K562 (cell line): ENCODE results near the gene TMED8. TPM values are rescaled to one million over a fixed set of nuclear protein-coding genes. Genes with fewer than 3 reads are reported as not detected.

Experiments used
- ATAC-seq: fragments of 200-7000 bp; cut with Tn5 transposase; 3 replicates; pipeline ENCODE4 v1.9.1; 2020; ENCODE audit warnings: moderate library complexity
- BruUV-seq: library from RNA; stranded (reverse); fragments of 400-500 nt; replicated peaks from 2 replicates; lab custom pipeline; 2021; lab: Mats Ljungman, UMichigan
- CTCF ChIA-PET: fragments of 300-600 bp; formaldehyde crosslinking; extraction: SDS; loops from one replicate; lab custom pipeline; 2021; ENCODE audit warnings: low intra/inter-chr PET ratio; lab: Yijun Ruan, JAX
- POLR2A ChIA-PET: fragments of 300-600, 350-650 bp; sonication (Branson Sonifier 250); formaldehyde crosslinking; extraction: SDS; loops from one replicate; lab custom pipeline; 2021; ENCODE audit warnings: antibody characterized with exemption, inconsistent platforms; lab: Yijun Ruan, JAX
- DNase-seq, 4 experiments: peaks; one replicate each; pipeline versions ENCODE4 v3.0.0 to v3.0.0-alpha.2; 2011 to 2018; ENCODE audit warnings: low spot score in 3 of 4, mixed read lengths in 3 of 4; ENCODE audit errors: extremely low read depth in 1 of 4
- FAIRE-seq: peaks from 2 replicates; lab custom pipeline; 2011; peaks lifted over from hg19 to GRCh38; lab: Jason Lieb, UNC
- H2AFZ ChIP-seq: 2 replicates; pipeline ENCODE4 v1.6.0; 2011; ENCODE audit warnings: low read depth, low read length, control low read depth, inconsistent platforms
- H3K27ac ChIP-seq: fragments of 200-600 bp; 3 replicates; pipeline ENCODE4 v1.8.0; 2011; ENCODE audit warnings: low read depth, mild to moderate bottlenecking, control low read depth, inconsistent platforms, low read length, moderate library complexity, mixed read lengths; ENCODE audit errors: extremely low read depth
- H3K27me3 ChIP-seq, 2 experiments: fragments of 300-600 bp in 1 of 2; 2 replicates in 1 of 2; 3 replicates in 1 of 2; pipeline versions ENCODE4 v1.6.0 to v1.8.0; 2011; ENCODE audit warnings: inconsistent platforms in 2 of 2, low read length in 2 of 2, mild to moderate bottlenecking in 1 of 2, mixed read lengths in 1 of 2, moderate library complexity in 1 of 2; ENCODE audit not compliant: control insufficient read depth in 2 of 2, insufficient read depth in 2 of 2
- H3K36me3 ChIP-seq: fragments of 300-600 bp; 3 replicates; pipeline ENCODE4 v1.8.0; 2011; ENCODE audit warnings: mild to moderate bottlenecking, low read length, inconsistent platforms; ENCODE audit not compliant: control insufficient read depth, insufficient read depth
- H3K4me1 ChIP-seq, 2 experiments: fragments of 200-600 bp in 1 of 2; replicated peaks in 1 of 2; 2 replicates in 1 of 2; 3 replicates in 1 of 2; pipeline versions ENCODE4 v1.5.1 to v1.8.0; 2011; ENCODE audit warnings: inconsistent platforms in 2 of 2, low read length in 2 of 2, mild to moderate bottlenecking in 1 of 2, mixed read lengths in 1 of 2, moderate library complexity in 1 of 2; ENCODE audit not compliant: control insufficient read depth in 2 of 2, insufficient read depth in 2 of 2
- H3K4me2 ChIP-seq: 2 replicates; pipeline ENCODE4 v1.6.1; 2011; ENCODE audit warnings: low read length, control low read depth, inconsistent platforms, mixed read lengths; ENCODE audit not compliant: insufficient read depth
- H3K4me3 ChIP-seq: fragments of 200-600 bp; sonication (generic), shearing (Covaris generic); 2 replicates; pipeline ENCODE4 v1.5.1; 2016; ENCODE audit warnings: control low read depth, inconsistent platforms
- H3K79me2 ChIP-seq: fragments of 200-600 bp; 3 replicates; pipeline ENCODE4 v1.8.0; 2011; ENCODE audit warnings: low read length, inconsistent platforms; ENCODE audit not compliant: control insufficient read depth, insufficient read depth
- H3K9ac ChIP-seq, 2 experiments: 2 replicates each; pipeline versions ENCODE4 v1.6.0 to v1.6.1; 2011; ENCODE audit warnings: low read depth in 2 of 2, low read length in 2 of 2, control low read depth in 1 of 2, inconsistent platforms in 1 of 2, mild to moderate bottlenecking in 1 of 2, mixed read lengths in 1 of 2; ENCODE audit not compliant: insufficient read depth in 1 of 2
- H3K9me1 ChIP-seq: one replicate; pipeline ENCODE4 v1.6.0; 2011; ENCODE audit warnings: inconsistent platforms, mild to moderate bottlenecking, low read length, moderate library complexity; ENCODE audit not compliant: control insufficient read depth, insufficient read depth
- H3K9me3 ChIP-seq: replicated peaks from 2 replicates; pipeline ENCODE4 v1.5.1; 2011; ENCODE audit warnings: low read depth, low read length, inconsistent platforms; ENCODE audit not compliant: control insufficient read depth, insufficient read depth
- H4K20me1 ChIP-seq: replicated peaks from 2 replicates; pipeline ENCODE4 v1.6.1; 2011; ENCODE audit warnings: low read length, inconsistent platforms, mixed read lengths; ENCODE audit not compliant: control insufficient read depth, insufficient read depth
- CC2D1A ChIP-seq: fragments of 450-650 bp; IDR thresholded peaks from 2 replicates; pipeline ENCODE4 v1.6.1; 2017; ENCODE audit warnings: mild to moderate bottlenecking
- FOXJ2 ChIP-seq: fragments of 200-800 bp; sonication (Bioruptor generic); IDR thresholded peaks from 2 replicates; pipeline ENCODE4 v1.6.1; 2016; ENCODE audit warnings: missing genetic modification characterization, missing compliant biosample characterization
- HMG20A ChIP-seq: fragments of 450-650 bp; formaldehyde crosslinking; conservative IDR thresholded peaks from 2 replicates; pipeline ENCODE4 v1.4.0; 2020; ENCODE audit warnings: mild to moderate bottlenecking, mixed read lengths
- JUND ChIP-seq, 2 experiments: IDR thresholded peaks; 2 replicates in 1 of 2; 3 replicates in 1 of 2; pipeline ENCODE4 v1.6.1; 2011; ENCODE audit warnings: borderline replicate concordance in 2 of 2, low read depth in 2 of 2, low read length in 2 of 2, improper control_type of control experiment in 1 of 2, missing biosample characterization in 1 of 2, missing genetic modification characterization in 1 of 2, missing genetic modification reagents in 1 of 2
- KDM1A ChIP-seq, 2 experiments: fragments of 450-650 bp; IDR thresholded peaks; 2 replicates each; pipeline ENCODE4 v1.6.1; 2016; ENCODE audit warnings: mild to moderate bottlenecking in 2 of 2
- MTA3 ChIP-seq: fragments of 450-650 bp; formaldehyde crosslinking; IDR thresholded peaks from 2 replicates; pipeline ENCODE4 v1.6.1; 2017; ENCODE audit warnings: mild to moderate bottlenecking, borderline replicate concordance
- NR4A1 ChIP-seq, 2 experiments: fragments of 250-450 bp in 1 of 2; fragments of 450-650 bp in 1 of 2; sonication (Bioruptor Pico) in 1 of 2; IDR thresholded peaks; 2 replicates each; pipeline versions ENCODE4 v1.4.0 to v1.6.1; 2016 to 2020; ENCODE audit warnings: mild to moderate bottlenecking in 2 of 2, missing compliant biosample characterization in 1 of 2, missing genetic modification characterization in 1 of 2, moderate library complexity in 1 of 2
- TSC22D4 ChIP-seq: fragments of 450-650 bp; IDR thresholded peaks from 2 replicates; pipeline ENCODE4 v1.6.1; 2016; ENCODE audit warnings: missing genetic modification characterization, missing biosample characterization, control low read depth
- XRCC5 ChIP-seq: fragments of 200-400 bp; formaldehyde crosslinking; IDR thresholded peaks from 2 replicates; pipeline ENCODE4 v1.6.1; 2017; ENCODE audit warnings: low read depth, mild to moderate bottlenecking, low read length
- ZBTB8A ChIP-seq: fragments of 450-650 bp; IDR thresholded peaks from 2 replicates; pipeline ENCODE4 v1.6.1; 2018; ENCODE audit warnings: mild to moderate bottlenecking, moderate library complexity; ENCODE audit not compliant: partially characterized antibody
- WGBS: fragments of 100-300 bp; shearing (Covaris generic); methylation state at CpG from one replicate; pipeline ENCODE4 v1.1.6; 2016; ENCODE audit warnings: low coverage, mixed read lengths; ENCODE audit not compliant: insufficient coverage; ENCODE audit errors: missing lambda C conversion rate; 5-methylcytosine and 5-hydroxymethylcytosine counted together
- in situ Hi-C: fragments of 300-500 bp; cut with MboI; formaldehyde crosslinking; loops from 4 replicates; pipeline ENCODE4 v1.15.0; 2018; ENCODE audit warnings: inconsistent platforms, mixed read lengths
- intact Hi-C: fragments of 100-400 bp; cut with micrococcal nuclease; formaldehyde crosslinking; loops from 2 replicates; pipeline ENCODE4 v1.14.2; 2022
- polyA plus RNA-seq, 8 experiments: library from polyadenylated mRNA; depleted of rRNA in 4 of 8; stranded (reverse) in 5 of 8; unstranded in 3 of 8; fragments of >200 nt; fragmentation: Nextera tagmentation in 2 of 8; fragmentation: Illumina TruSeq in 1 of 8; extraction: Ambion mirVana in 2 of 8; extraction: Trizol in 1 of 8; gene quantifications; 2 replicates each; pipeline versions ENCODE4 v1.2.1 to v1.2.3, GENCODE V29; 2011 to 2014; ENCODE audit warnings: inconsistent platforms in 1 of 8, missing spikeins in 1 of 8
- total RNA-seq, 7 experiments: library from RNA; depleted of rRNA in 6 of 7; stranded (reverse); fragments of >200 nt in 6 of 7; fragmentation: Illumina TruSeq in 2 of 7; extraction: Trizol in 2 of 7; gene quantifications; 2 replicates each; pipeline versions ENCODE4 v1.2.1 to v1.2.3, GENCODE V29; 2011 to 2021; ENCODE audit warnings: low replicate concordance in 1 of 7
- TF ChIP-seq, protein P1 (sequence below), 3 experiments: fragments of 200-800 bp in 1 of 3; fragments of 250-450 bp in 1 of 3; fragments of 450-650 bp in 1 of 3; sonication (Bioruptor Pico) in 1 of 3; sonication (Bioruptor generic) in 1 of 3; formaldehyde crosslinking in 1 of 3; IDR thresholded peaks; 2 replicates each; pipeline versions ENCODE4 v1.6.1 to v1.8.0; 2016 to 2022; ENCODE audit warnings: mild to moderate bottlenecking in 2 of 3, missing genetic modification characterization in 2 of 3, missing compliant biosample characterization in 1 of 3, moderate library complexity in 1 of 3
- TF ChIP-seq, protein P2 (sequence below): IDR thresholded peaks from 2 replicates; pipeline ENCODE4 v1.6.1; 2012; ENCODE audit warnings: low read depth, low read length, improper control_type of control experiment, borderline replicate concordance
- TF ChIP-seq, protein P3 (sequence below): IDR thresholded peaks from 2 replicates; pipeline ENCODE4 v1.6.1; 2011; ENCODE audit not compliant: insufficient read length; ENCODE audit errors: extremely low read depth
- TF ChIP-seq, protein P4 (sequence below): fragments of 250-450 bp; sonication (Bioruptor Pico); IDR thresholded peaks from 2 replicates; pipeline ENCODE4 v1.4.0; 2020; ENCODE audit warnings: mild to moderate bottlenecking

TMED8 gene
- total and polyA plus RNA-seq, 9 of the 15 experiments (the other 6 are each of a cell fraction or from before 2014, with no cell fraction given): 3.3 to 17.4 (median 12.0) TPM

DNA sequence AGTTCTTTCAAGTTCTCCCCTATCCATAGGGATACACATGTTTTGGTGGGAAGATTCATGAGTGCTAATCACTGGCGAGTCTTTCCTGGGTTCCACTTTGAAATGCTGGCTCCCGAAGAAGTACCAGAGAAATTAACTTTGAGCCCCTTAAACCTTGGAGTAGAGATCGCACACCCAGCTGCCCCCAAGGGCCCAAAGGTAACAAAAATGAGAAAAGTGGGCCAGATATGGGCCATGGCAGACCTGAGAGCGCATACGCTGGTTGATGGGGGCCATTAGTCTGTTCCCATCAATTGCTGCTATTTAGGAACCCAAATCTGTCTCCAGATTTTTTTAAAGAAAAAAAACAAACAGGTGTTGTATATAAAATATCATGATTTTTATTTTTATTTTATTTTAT is 53.9 kb downstream of the TMED8 start:
- Histone ChIP-seq H3K9me3 (no peaks in the 10 kb centered on the region), H3K27me3 (no peaks in the 10 kb centered on the region), H3K4me2 (no peak overlapping the region), H3K4me1 (peaks cover 10 to 11% of the 10 kb centered on the region in 2 experiments; a peak in 4 of 5 replicates), H3K9ac (peak overlapping the region in 1 of 2 experiments; percentile 60; a peak in 1 of 4 replicates), H3K9me1 (no peaks in the 10 kb centered on the region), H3K4me3 (no peak overlapping the region), H4K20me1 (no peaks in the 10 kb centered on the region), H3K36me3 (no peaks in the 10 kb centered on the region), H2AFZ (no peak overlapping the region), H3K27ac (no peak overlapping the region), H3K79me2 (peaks cover 20% of the 10 kb centered on the region; the same call in 2 of the 3 replicates)
- POLR2A ChIA-PET: no interaction called here
- ATAC-seq: no peak
- BruUV-seq: no TSS peak
- FAIRE-seq: no peak
- CTCF ChIA-PET: no interaction called here
- in situ Hi-C loops: no loop called here
- intact Hi-C loops: loop anchor here (5.0 to 10.0 kb wide), 4 partner anchors 54 to 282 kb away; partner anchors contain the start of genes SAMD15 and TMED8
- DNase-seq: no peak
- 94% methylated on average over 2 of the region's 5 CpGs for WGBS
- no peak for TF ChIP-seq HMG20A
- TF ChIP-seq JUND (IDR thresholded peaks at IDR 0.05; ENCODE audit: borderline replicate concordance, low read depth, low read length): no peak
- TF ChIP-seq JUND (tag; IDR thresholded peaks at IDR 0.05; ENCODE audit: borderline replicate concordance, low read depth, low read length): no peak
- TF ChIP-seq, protein P1, sequence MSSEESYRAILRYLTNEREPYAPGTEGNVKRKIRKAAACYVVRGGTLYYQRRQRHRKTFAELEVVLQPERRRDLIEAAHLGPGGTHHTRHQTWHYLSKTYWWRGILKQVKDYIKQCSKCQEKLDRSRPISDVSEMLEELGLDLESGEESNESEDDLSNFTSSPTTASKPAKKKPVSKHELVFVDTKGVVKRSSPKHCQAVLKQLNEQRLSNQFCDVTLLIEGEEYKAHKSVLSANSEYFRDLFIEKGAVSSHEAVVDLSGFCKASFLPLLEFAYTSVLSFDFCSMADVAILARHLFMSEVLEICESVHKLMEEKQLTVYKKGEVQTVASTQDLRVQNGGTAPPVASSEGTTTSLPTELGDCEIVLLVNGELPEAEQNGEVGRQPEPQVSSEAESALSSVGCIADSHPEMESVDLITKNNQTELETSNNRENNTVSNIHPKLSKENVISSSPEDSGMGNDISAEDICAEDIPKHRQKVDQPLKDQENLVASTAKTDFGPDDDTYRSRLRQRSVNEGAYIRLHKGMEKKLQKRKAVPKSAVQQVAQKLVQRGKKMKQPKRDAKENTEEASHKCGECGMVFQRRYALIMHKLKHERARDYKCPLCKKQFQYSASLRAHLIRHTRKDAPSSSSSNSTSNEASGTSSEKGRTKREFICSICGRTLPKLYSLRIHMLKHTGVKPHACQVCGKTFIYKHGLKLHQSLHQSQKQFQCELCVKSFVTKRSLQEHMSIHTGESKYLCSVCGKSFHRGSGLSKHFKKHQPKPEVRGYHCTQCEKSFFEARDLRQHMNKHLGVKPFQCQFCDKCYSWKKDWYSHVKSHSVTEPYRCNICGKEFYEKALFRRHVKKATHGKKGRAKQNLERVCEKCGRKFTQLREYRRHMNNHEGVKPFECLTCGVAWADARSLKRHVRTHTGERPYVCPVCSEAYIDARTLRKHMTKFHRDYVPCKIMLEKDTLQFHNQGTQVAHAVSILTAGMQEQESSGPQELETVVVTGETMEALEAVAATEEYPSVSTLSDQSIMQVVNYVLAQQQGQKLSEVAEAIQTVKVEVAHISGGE (CRISPR knock-in tag; IDR thresholded peaks at IDR 0.05): no peak
- TF ChIP-seq, protein P2, sequence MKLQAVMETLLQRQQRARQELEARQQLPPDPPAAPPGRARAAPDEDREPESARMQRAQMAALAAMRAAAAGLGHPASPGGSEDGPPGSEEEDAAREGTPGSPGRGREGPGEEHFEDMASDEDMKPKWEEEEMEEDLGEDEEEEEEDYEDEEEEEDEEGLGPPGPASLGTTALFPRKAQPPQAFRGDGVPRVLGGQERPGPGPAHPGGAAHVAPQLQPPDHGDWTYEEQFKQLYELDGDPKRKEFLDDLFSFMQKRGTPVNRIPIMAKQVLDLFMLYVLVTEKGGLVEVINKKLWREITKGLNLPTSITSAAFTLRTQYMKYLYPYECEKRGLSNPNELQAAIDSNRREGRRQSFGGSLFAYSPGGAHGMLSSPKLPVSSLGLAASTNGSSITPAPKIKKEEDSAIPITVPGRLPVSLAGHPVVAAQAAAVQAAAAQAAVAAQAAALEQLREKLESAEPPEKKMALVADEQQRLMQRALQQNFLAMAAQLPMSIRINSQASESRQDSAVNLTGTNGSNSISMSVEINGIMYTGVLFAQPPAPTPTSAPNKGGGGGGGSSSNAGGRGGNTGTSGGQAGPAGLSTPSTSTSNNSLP: no peak
- TF ChIP-seq TSC22D4 (tag): no peak
- TF ChIP-seq KDM1A (IDR thresholded peaks at IDR 0.05): no peak
- TF ChIP-seq FOXJ2 (tag): no peak
- TF ChIP-seq, protein P3, sequence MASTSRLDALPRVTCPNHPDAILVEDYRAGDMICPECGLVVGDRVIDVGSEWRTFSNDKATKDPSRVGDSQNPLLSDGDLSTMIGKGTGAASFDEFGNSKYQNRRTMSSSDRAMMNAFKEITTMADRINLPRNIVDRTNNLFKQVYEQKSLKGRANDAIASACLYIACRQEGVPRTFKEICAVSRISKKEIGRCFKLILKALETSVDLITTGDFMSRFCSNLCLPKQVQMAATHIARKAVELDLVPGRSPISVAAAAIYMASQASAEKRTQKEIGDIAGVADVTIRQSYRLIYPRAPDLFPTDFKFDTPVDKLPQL: no peak
- TF ChIP-seq ZBTB8A: no peak
- TF ChIP-seq MTA3: no peak
- no peak for TF ChIP-seq XRCC5
- TF ChIP-seq NR4A1 (CRISPR knock-in tag; IDR thresholded peaks at IDR 0.05): no peak
- no peak for TF ChIP-seq NR4A1 (tag; IDR thresholded peaks at IDR 0.05)
- TF ChIP-seq, protein P4, sequence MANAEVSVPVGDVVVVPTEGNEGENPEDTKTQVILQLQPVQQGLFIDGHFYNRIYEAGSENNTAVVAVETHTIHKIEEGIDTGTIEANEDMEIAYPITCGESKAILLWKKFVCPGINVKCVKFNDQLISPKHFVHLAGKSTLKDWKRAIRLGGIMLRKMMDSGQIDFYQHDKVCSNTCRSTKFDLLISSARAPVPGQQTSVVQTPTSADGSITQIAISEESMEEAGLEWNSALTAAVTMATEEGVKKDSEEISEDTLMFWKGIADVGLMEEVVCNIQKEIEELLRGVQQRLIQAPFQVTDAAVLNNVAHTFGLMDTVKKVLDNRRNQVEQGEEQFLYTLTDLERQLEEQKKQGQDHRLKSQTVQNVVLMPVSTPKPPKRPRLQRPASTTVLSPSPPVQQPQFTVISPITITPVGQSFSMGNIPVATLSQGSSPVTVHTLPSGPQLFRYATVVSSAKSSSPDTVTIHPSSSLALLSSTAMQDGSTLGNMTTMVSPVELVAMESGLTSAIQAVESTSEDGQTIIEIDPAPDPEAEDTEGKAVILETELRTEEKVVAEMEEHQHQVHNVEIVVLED (CRISPR knock-in tag): no peak
- TF ChIP-seq CC2D1A: no peak
